Activated CD8-positive, alpha-beta memory T cell treated with anti-CD3 and anti-CD28 coated beads, Interleukin-2, amount 10 ng/mL, durations not matched to agents 7 days and 5 days (primary cell): ENCODE data around the gene MYOCOS. TPM values are rescaled to one million over a fixed set of nuclear protein-coding genes. Genes with fewer than 3 reads are reported as not detected.
"Not testable (repeated sequence)": the region's sequence is repeated elsewhere in the genome, so short reads cannot be mapped to it uniquely, and the experiment has no call there.

Source experiments
- ATAC-seq: fragments of 150-1000 bp; cut with Tn5 transposase; one replicate; pipeline ENCODE4 v1.10.0; 2021; ENCODE audit warnings: moderate library complexity
- CTCF ChIA-PET: fragments of 350-600 bp; sonication (Branson Sonifier 250); formaldehyde crosslinking; loops from one replicate; lab custom pipeline; 2021; ENCODE audit warnings: antibody characterized with exemption; lab: Charles Lee
- DNase-seq: peaks from one replicate; pipeline ENCODE4 v3.0.0-alpha.2; 2020
- H3K27ac Mint-ChIP-seq: one replicate; pipeline ENCODE4 v1.8.0; 2021; ENCODE audit warnings: mild to moderate bottlenecking, mixed read lengths
- H3K27me3 Mint-ChIP-seq: one replicate; pipeline ENCODE4 v1.8.0; 2021; ENCODE audit warnings: mixed read lengths
- H3K36me3 Mint-ChIP-seq: one replicate; pipeline ENCODE4 v1.8.0; 2021; ENCODE audit warnings: mild to moderate bottlenecking, mixed read lengths
- H3K4me1 Mint-ChIP-seq: one replicate; pipeline ENCODE4 v1.8.0; 2021; ENCODE audit warnings: mixed read lengths
- H3K4me3 Mint-ChIP-seq: one replicate; pipeline ENCODE4 v1.8.0; 2021; ENCODE audit warnings: mild to moderate bottlenecking, moderate library complexity, mixed read lengths
- H3K9me3 Mint-ChIP-seq: one replicate; pipeline ENCODE4 v1.8.0; 2022; ENCODE audit warnings: low read depth, mixed read lengths
- total RNA-seq, 2 experiments: library from RNA; stranded (reverse); gene quantifications; one replicate each; pipeline ENCODE4 v1.2.3, GENCODE V29; 2021

The MYOCOS gene
- total RNA-seq, 2 experiments from 2014 or later: not detected

- CTCF ChIA-PET: interaction anchor here (0.7 to 3.2 kb wide), 10 partner anchors 10 to 326 kb away, joined by 3 to 31 read pairs (median 4); partner anchors contain the start of genes MYOCOS and PRRC2C
- H3K27ac Mint-ChIP-seq: no peak overlapping the region
- H3K36me3 Mint-ChIP-seq: no peaks in the 10 kb centered on the region
- ATAC-seq: peak; percentile 77
- peak overlapping the region; percentile 20 for H3K4me3 Mint-ChIP-seq
- H3K4me1 Mint-ChIP-seq: peaks cover 8% of the 10 kb centered on the region
- peaks cover 51% of the 10 kb centered on the region for H3K27me3 Mint-ChIP-seq
- no peaks in the 10 kb centered on the region for H3K9me3 Mint-ChIP-seq
- DNase-seq: peak; percentile 85
Observed at GRCh38 chr1:171654942-171655745, 33.1 kb downstream of the MYOCOS start.

GRCh38 chr1:171655746-171656116, 33.7 kb downstream of the MYOCOS start:
- Mint-ChIP-seq H3K36me3 (no peaks in the 10 kb centered on the region), H3K9me3 (no peaks in the 10 kb centered on the region), H3K4me1 (peaks cover 8% of the 10 kb centered on the region), H3K27ac (no peak overlapping the region), H3K27me3 (peaks cover 47% of the 10 kb centered on the region), H3K4me3 (no peak overlapping the region)
- ATAC-seq (no peak), DNase-seq (no peak)
- CTCF ChIA-PET: interaction anchor here (1.0 to 3.2 kb wide), 6 partner anchors 11 to 325 kb away, joined by 3 to 31 read pairs (median 5); partner anchors contain the start of gene PRRC2C

GRCh38 chr1:171656206-171656605, 34.2 kb downstream of the MYOCOS start:
- not testable (repeated sequence) for H3K36me3 Mint-ChIP-seq, H3K4me3 Mint-ChIP-seq, DNase-seq, ATAC-seq, H3K27ac Mint-ChIP-seq, H3K9me3 Mint-ChIP-seq, H3K4me1 Mint-ChIP-seq
- H3K27me3 Mint-ChIP-seq: peaks cover 42% of the 10 kb centered on the region
- CTCF ChIA-PET: interaction anchor here (1.5 to 3.2 kb wide), 4 partner anchors 11 to 325 kb away, joined by 3 to 31 read pairs (median 6); partner anchors contain the start of gene PRRC2C

DNA sequence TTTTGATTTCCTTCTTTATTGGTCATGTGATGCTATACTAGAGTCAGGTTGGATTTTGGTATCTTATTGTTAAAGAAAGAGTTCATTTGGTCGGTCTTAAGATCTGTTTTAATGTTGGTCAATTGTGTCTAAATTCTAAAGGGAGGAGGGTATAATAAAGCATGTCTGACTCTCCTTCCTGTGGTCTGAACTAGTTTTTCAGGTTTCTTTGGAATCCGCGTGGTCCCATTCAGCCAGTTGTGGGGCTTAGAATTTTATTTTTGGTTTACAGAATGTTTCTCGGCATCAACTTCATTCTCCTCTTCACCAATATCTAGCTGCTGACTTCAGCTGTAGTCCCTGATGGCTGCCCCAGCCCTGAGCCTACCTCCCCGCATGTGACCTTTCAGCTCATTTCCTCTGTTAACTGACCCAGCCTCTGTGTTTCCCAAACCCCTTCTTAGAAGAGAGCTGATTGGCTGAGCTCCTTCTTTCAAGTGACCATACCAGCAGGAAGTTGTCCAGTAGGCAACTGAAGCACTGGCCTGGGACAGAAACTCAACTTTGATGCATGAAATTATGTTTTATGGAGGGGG, 39.1 kb downstream of the MYOCOS start:
- H3K4me3 Mint-ChIP-seq: no peak overlapping the region
- DNase-seq (no peak), ATAC-seq (no peak)
- no peak overlapping the region for H3K27ac Mint-ChIP-seq
- peaks cover 12% of the 10 kb centered on the region for H3K27me3 Mint-ChIP-seq
- CTCF ChIA-PET: interaction anchor here (0.9 to 1.0 kb wide), 2 partner anchors 17 kb away, joined by 3 read pairs; no protein-coding TSS in a partner anchor
- H3K4me1 Mint-ChIP-seq: no peaks in the 10 kb centered on the region
- no peaks in the 10 kb centered on the region for H3K9me3 Mint-ChIP-seq
- no peaks in the 10 kb centered on the region for H3K36me3 Mint-ChIP-seq

- Mint-ChIP-seq H3K9me3 (no peaks in the 10 kb centered on the region), H3K4me3 (no peak overlapping the region), H3K36me3 (no peaks in the 10 kb centered on the region), H3K4me1 (no peaks in the 10 kb centered on the region), H3K27ac (no peak overlapping the region), H3K27me3 (peaks cover 8% of the 10 kb centered on the region)
- no peak for DNase-seq
- CTCF ChIA-PET: no interaction called here
- no peak for ATAC-seq
Observed at GRCh38 chr1:171663036-171663853, 41.2 kb downstream of the MYOCOS start.

GRCh38 chr1:171663854-171664575, 42.0 kb downstream of the MYOCOS start:
- no peak for DNase-seq
- no peak overlapping the region for H3K27ac Mint-ChIP-seq
- H3K9me3 Mint-ChIP-seq: no peaks in the 10 kb centered on the region
- H3K4me1 Mint-ChIP-seq: no peaks in the 10 kb centered on the region
- H3K36me3 Mint-ChIP-seq: no peaks in the 10 kb centered on the region
- H3K4me3 Mint-ChIP-seq: no peak overlapping the region
- CTCF ChIA-PET: no interaction called here
- no peak for ATAC-seq
- peaks cover 10% of the 10 kb centered on the region for H3K27me3 Mint-ChIP-seq

DNA sequence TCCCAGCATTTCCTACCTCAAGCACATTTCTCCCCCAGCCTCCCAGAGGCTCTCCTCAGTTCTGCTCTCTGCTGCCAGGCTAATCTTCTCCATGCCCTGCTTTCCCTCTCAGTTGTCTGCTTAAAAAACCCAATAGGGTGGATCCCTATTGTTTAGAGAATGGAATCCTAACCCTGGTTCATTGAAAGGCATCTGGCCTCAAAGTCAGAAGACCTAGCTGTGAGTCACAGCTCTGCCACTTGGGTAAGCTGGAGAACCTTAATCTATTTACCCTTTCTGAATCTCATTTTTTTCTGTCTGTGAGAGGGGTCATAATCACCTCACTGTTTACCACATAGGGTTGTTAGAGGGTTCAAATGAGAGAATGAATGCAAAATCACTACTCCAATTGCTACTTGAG, 42.9 kb downstream of the MYOCOS start:
- no peak overlapping the region for H3K27ac Mint-ChIP-seq
- ATAC-seq (no peak), DNase-seq (no peak)
- peaks cover 10% of the 10 kb centered on the region for H3K27me3 Mint-ChIP-seq
- no peaks in the 10 kb centered on the region for H3K4me1 Mint-ChIP-seq
- CTCF ChIA-PET: interaction anchor here (0.9 kb wide), 1 partner anchor 20 kb away, joined by 3 read pairs; no protein-coding TSS in a partner anchor
- H3K36me3 Mint-ChIP-seq: no peaks in the 10 kb centered on the region
- H3K4me3 Mint-ChIP-seq: no peak overlapping the region
- H3K9me3 Mint-ChIP-seq: no peaks in the 10 kb centered on the region

DNA sequence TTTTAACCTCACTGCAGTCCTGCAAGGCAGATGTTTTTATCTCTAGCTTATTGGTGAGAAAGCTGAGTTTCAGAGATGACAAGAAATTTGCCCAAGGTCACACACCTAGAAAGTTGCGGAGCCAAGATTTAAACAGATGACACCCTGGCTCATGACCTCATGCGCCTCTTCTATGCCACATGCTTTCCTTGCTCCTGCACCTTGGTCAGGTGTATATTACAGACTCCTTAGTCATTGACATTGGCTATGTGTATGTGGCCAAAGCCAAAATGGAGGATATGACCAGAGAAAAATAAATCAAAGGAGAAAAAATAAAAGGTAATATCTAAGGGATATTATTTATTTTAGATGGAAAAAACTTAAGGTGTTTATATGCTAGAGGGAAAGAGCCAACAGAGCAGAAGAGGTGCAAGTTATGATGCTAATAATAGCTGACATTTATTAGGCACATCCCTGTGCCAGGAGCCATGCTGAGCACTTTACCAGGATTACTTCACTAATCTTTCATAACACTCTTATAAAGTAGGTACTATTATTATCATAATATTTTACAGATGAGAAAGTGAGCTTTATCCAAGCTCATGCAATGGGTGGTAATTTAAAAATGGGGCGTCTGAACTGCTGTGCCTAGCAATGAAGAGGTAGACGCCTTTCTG, 44.2 kb downstream of the MYOCOS start:
- CTCF ChIA-PET: interaction anchor here (0.8 kb wide), 1 partner anchor 75 kb away, joined by 3 read pairs; no protein-coding TSS in a partner anchor
- no peaks in the 10 kb centered on the region for H3K4me1 Mint-ChIP-seq
- no peak for ATAC-seq
- H3K27me3 Mint-ChIP-seq: peaks cover 12% of the 10 kb centered on the region
- no peak overlapping the region for H3K27ac Mint-ChIP-seq
- no peak for DNase-seq
- H3K9me3 Mint-ChIP-seq: no peaks in the 10 kb centered on the region
- no peak overlapping the region for H3K4me3 Mint-ChIP-seq
- H3K36me3 Mint-ChIP-seq: no peaks in the 10 kb centered on the region

- H3K36me3 Mint-ChIP-seq: no peaks in the 10 kb centered on the region
- H3K4me3 Mint-ChIP-seq: no peak overlapping the region
- DNase-seq: no peak
- no peak for ATAC-seq
- CTCF ChIA-PET: interaction anchor here (1.3 to 2.1 kb wide), 2 partner anchors 13 to 24 kb away, joined by 4 to 5 read pairs; no protein-coding TSS in a partner anchor
- H3K27me3 Mint-ChIP-seq: peaks cover 16% of the 10 kb centered on the region
- H3K9me3 Mint-ChIP-seq: no peaks in the 10 kb centered on the region
- no peak overlapping the region for H3K27ac Mint-ChIP-seq
- H3K4me1 Mint-ChIP-seq: no peaks in the 10 kb centered on the region
Observed at GRCh38 chr1:171668372-171668771, 46.3 kb downstream of the MYOCOS start.

DNA sequence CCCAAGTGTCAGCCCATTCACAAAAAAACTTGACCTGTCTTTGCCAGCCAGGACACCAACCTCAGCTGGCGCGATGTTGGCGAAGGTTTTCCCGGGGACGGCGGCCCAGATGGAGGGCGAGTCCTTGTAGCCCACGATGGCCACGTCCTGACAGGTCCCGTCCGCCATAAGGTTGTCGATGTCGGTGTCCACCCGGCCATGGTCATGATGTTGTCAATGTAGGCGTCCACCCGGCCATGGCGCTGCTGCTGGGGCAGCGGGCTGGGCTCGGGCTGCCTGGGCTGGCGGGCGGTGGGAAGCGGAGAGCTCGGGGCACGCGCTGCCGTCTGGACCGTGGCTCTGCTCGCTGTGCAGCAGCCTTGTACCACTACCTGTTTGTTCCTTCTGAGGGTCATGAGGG, 48.7 kb downstream of the MYOCOS start:
- Mint-ChIP-seq H3K4me1 (no peaks in the 10 kb centered on the region), H3K4me3 (no peak overlapping the region), H3K27me3 (peaks cover 29% of the 10 kb centered on the region), H3K9me3 (no peaks in the 10 kb centered on the region), H3K36me3 (no peaks in the 10 kb centered on the region), H3K27ac (no peak overlapping the region)
- no peak for DNase-seq
- no peak for ATAC-seq
- CTCF ChIA-PET: no interaction called here

- no peak overlapping the region for H3K4me3 Mint-ChIP-seq
- CTCF ChIA-PET: no interaction called here
Observed at GRCh38 chr1:171674431-171675405, 52.7 kb downstream of the MYOCOS start.

More at GRCh38 chr1:171674431-171675405, 52.7 kb downstream of the MYOCOS start:
- no peaks in the 10 kb centered on the region for H3K4me1 Mint-ChIP-seq
- H3K27ac Mint-ChIP-seq: no peak overlapping the region
- peaks cover 22% of the 10 kb centered on the region for H3K27me3 Mint-ChIP-seq
- H3K36me3 Mint-ChIP-seq: no peaks in the 10 kb centered on the region
- DNase-seq (no peak), ATAC-seq (no peak)
- no peaks in the 10 kb centered on the region for H3K9me3 Mint-ChIP-seq
